ENCODE results near the gene BANK1.

Gene BANK1

GRCh38 chr4:101910786-101911373 lies 120.3 kb downstream of the BANK1 start:
- no peak for DNase-seq

GRCh38 chr4:101911616-101912015 lies 121.1 kb downstream of the BANK1 start:
- DNase-seq: no peak

- DNase-seq: no peak
Observed at GRCh38 chr4:101914761-101915160, 124.2 kb downstream of the BANK1 start.

- no peak for DNase-seq
Observed at GRCh38 chr4:101919373-101919977, 128.9 kb downstream of the BANK1 start.

- peak; percentile 4 for DNase-seq
Observed at GRCh38 chr4:101921370-101921769, 130.8 kb downstream of the BANK1 start.

GRCh38 chr4:101931619-101932018 lies 141.1 kb downstream of the BANK1 start:
- no peak for DNase-seq

GRCh38 chr4:101933855-101934254 lies 143.3 kb downstream of the BANK1 start:
- DNase-seq: no peak

GRCh38 chr4:101938836-101939235 lies 148.3 kb downstream of the BANK1 start:
- DNase-seq: no peak

- no peak for DNase-seq
Observed at GRCh38 chr4:101941816-101942358, 151.4 kb downstream of the BANK1 start.

- no peak for DNase-seq
Observed at GRCh38 chr4:101942891-101943290, 152.4 kb downstream of the BANK1 start.

GRCh38 chr4:101944649-101945048 lies 154.1 kb downstream of the BANK1 start:
- no peak for DNase-seq

- no peak for DNase-seq
Observed at GRCh38 chr4:101948055-101948454, 157.5 kb downstream of the BANK1 start.

- no peak for DNase-seq
Observed at GRCh38 chr4:101948951-101949350, 158.4 kb downstream of the BANK1 start.

GRCh38 chr4:101950258-101950979 lies 159.9 kb downstream of the BANK1 start:
- no peak for DNase-seq

- DNase-seq: no peak
Observed at GRCh38 chr4:101952985-101953384, 162.5 kb downstream of the BANK1 start.

- DNase-seq: no peak
Observed at GRCh38 chr4:101953949-101954348, 163.4 kb downstream of the BANK1 start.

GRCh38 chr4:101954351-101954750 lies 163.8 kb downstream of the BANK1 start:
- DNase-seq: peak; percentile 3

- no peak for DNase-seq
Observed at GRCh38 chr4:101954975-101955678, 164.6 kb downstream of the BANK1 start.

- DNase-seq: no peak
Observed at GRCh38 chr4:101956068-101956825, 165.7 kb downstream of the BANK1 start.

- DNase-seq: no peak
Observed at GRCh38 chr4:101958547-101958946, 168.0 kb downstream of the BANK1 start.

GRCh38 chr4:101960431-101960830 lies 169.9 kb downstream of the BANK1 start:
- DNase-seq: no peak

GRCh38 chr4:101961144-101961543 lies 170.6 kb downstream of the BANK1 start:
- DNase-seq: peak; percentile 41

Measured in NCI-H510A (cell line).